Endothelial cell of umbilical vein (primary cell): ENCODE measurements around the gene GRAPL.
"Not testable (repeated sequence)": the region's sequence is repeated elsewhere in the genome, so short reads cannot be mapped to it uniquely, and the experiment has no call there.

ENCODE experiments used
- EZH2 ChIP-seq: IDR thresholded peaks from 2 replicates; pipeline ENCODE4 v1.6.1; 2012; ENCODE audit warnings: borderline replicate concordance, low read depth, mild to moderate bottlenecking, moderate library complexity, low read length, inconsistent platforms; ENCODE audit not compliant: severe bottlenecking
- FOS ChIP-seq: IDR thresholded peaks from 2 replicates; pipeline ENCODE4 v1.6.1; 2011; ENCODE audit warnings: mild to moderate bottlenecking, low read length, moderate library complexity, borderline replicate concordance; ENCODE audit not compliant: insufficient read depth
- GATA2 ChIP-seq: IDR thresholded peaks from 2 replicates; pipeline ENCODE4 v1.7.0; 2011; ENCODE audit warnings: low read depth, mild to moderate bottlenecking, moderate library complexity, mixed read lengths, low read length; ENCODE audit not compliant: insufficient read length, insufficient read depth
- JUN ChIP-seq: IDR thresholded peaks from 2 replicates; pipeline ENCODE4 v1.6.1; 2011; ENCODE audit warnings: borderline replicate concordance, low read depth; ENCODE audit not compliant: insufficient read length, insufficient read depth
- MAX ChIP-seq: IDR thresholded peaks from 2 replicates; pipeline ENCODE4 v1.6.1; 2011; ENCODE audit not compliant: insufficient read depth, insufficient read length
- MYC ChIP-seq: IDR thresholded peaks from one replicate; pipeline ENCODE4 v1.6.1; 2011; ENCODE audit warnings: mild to moderate bottlenecking, low read depth, low read length
- POLR2A ChIP-seq: IDR thresholded peaks from 2 replicates; pipeline ENCODE4 v1.6.1; 2012; ENCODE audit warnings: low read depth, mild to moderate bottlenecking, control low read depth, low read length
- POLR2AphosphoS5 ChIP-seq: IDR thresholded peaks from 2 replicates; pipeline ENCODE4 v1.6.1; 2012; ENCODE audit warnings: low read depth, mild to moderate bottlenecking, control low read depth, low read length, moderate library complexity; ENCODE audit not compliant: insufficient read depth
- TF ChIP-seq, protein P1 (sequence below), 2 donors: IDR thresholded peaks; 1 replicate in 1 of 2; 2 replicates in 1 of 2; pipeline ENCODE4 v1.5.1; 2011; ENCODE audit warnings: low read length in 2 of 2, mild to moderate bottlenecking in 2 of 2, moderate library complexity in 2 of 2, control low read depth in 1 of 2, inconsistent platforms in 1 of 2, low read depth in 1 of 2; ENCODE audit not compliant: insufficient read depth in 1 of 2; ENCODE audit errors: extremely low read depth in 1 of 2

DNA sequence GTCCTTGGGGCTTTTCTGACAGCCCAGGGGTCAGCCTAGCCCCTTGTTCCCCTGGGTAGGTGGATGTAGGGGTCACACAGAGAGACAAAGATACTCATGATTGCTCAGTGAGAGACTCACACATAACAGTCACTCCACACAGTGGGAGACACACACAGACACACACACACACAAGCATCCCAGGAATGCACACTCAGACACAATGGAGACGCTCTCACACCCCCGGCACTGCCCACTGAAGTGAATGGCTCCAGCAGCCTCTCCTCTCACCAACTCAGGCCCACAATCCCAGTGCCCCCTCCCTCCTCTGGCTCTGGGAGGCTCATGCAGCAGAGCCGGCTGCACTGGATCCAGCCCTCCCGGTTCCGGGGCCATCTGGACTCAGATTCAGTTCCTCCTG lies 17.0 kb downstream of the GRAPL start:
- TF ChIP-seq, protein P1, sequence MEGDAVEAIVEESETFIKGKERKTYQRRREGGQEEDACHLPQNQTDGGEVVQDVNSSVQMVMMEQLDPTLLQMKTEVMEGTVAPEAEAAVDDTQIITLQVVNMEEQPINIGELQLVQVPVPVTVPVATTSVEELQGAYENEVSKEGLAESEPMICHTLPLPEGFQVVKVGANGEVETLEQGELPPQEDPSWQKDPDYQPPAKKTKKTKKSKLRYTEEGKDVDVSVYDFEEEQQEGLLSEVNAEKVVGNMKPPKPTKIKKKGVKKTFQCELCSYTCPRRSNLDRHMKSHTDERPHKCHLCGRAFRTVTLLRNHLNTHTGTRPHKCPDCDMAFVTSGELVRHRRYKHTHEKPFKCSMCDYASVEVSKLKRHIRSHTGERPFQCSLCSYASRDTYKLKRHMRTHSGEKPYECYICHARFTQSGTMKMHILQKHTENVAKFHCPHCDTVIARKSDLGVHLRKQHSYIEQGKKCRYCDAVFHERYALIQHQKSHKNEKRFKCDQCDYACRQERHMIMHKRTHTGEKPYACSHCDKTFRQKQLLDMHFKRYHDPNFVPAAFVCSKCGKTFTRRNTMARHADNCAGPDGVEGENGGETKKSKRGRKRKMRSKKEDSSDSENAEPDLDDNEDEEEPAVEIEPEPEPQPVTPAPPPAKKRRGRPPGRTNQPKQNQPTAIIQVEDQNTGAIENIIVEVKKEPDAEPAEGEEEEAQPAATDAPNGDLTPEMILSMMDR (IDR thresholded peaks at IDR 0.05; ENCODE audit: extremely low read depth in 1 of 2, insufficient read depth in 1 of 2, low read depth in 1 of 2, low read length in 2 of 2), result not testable (repeated sequence)
- not testable (repeated sequence) for TF ChIP-seq MAX, EZH2, GATA2, JUN, POLR2A, FOS, POLR2AphosphoS5, MYC
